Measurements from ENCODE around the gene GPR146.

The GPR146 gene

GRCh38 chr7:1055956-1056784 lies 11.8 kb downstream of the GPR146 start:
- no peak for DNase-seq (ENCODE audit: low spot score)
- in situ Hi-C loops (cut with MboI; ENCODE audit: low sequenced_read_pairs, unreplicated experiment) = no loop called here
- TF ChIP-seq CTCF (IDR thresholded peaks at IDR 0.05; ENCODE audit: borderline replicate concordance, control extremely low read depth, extremely low read depth, insufficient read depth, missing control alignments) = no peak

- no peak for TF ChIP-seq CTCF (IDR thresholded peaks at IDR 0.05; ENCODE audit: borderline replicate concordance, control extremely low read depth, extremely low read depth, insufficient read depth, missing control alignments)
- in situ Hi-C loops (cut with MboI; ENCODE audit: low sequenced_read_pairs, unreplicated experiment) = no loop called here
- DNase-seq (ENCODE audit: low spot score) = no peak
Observed at GRCh38 chr7:1056785-1057410, 12.6 kb downstream of the GPR146 start.

GRCh38 chr7:1057416-1058291 lies 13.3 kb downstream of the GPR146 start:
- in situ Hi-C loops (cut with MboI; ENCODE audit: low sequenced_read_pairs, unreplicated experiment) = no loop called here
- DNase-seq (ENCODE audit: low spot score) = no peak
- no peak for TF ChIP-seq CTCF (IDR thresholded peaks at IDR 0.05; ENCODE audit: borderline replicate concordance, control extremely low read depth, extremely low read depth, insufficient read depth, missing control alignments)

GRCh38 chr7:1058311-1058710 lies 14.0 kb downstream of the GPR146 start:
- DNase-seq (ENCODE audit: low spot score) = no peak
- no peak for TF ChIP-seq CTCF (IDR thresholded peaks at IDR 0.05; ENCODE audit: borderline replicate concordance, control extremely low read depth, extremely low read depth, insufficient read depth, missing control alignments)
- in situ Hi-C loops (cut with MboI; ENCODE audit: low sequenced_read_pairs, unreplicated experiment) = no loop called here

- in situ Hi-C loops (cut with MboI; ENCODE audit: low sequenced_read_pairs, unreplicated experiment) = no loop called here
- TF ChIP-seq CTCF (IDR thresholded peaks at IDR 0.05; ENCODE audit: borderline replicate concordance, control extremely low read depth, extremely low read depth, insufficient read depth, missing control alignments) = no peak
- no peak for DNase-seq (ENCODE audit: low spot score)
Observed at GRCh38 chr7:1058821-1059199, 14.5 kb downstream of the GPR146 start.

All from GM13976 (cell line).